IPS DF 6.9 (cell line): ENCODE data around the gene ACOD1.

Experiments used
- DNase-seq: peaks from one replicate; pipeline ENCODE4 v3.0.0-alpha.2; 2013; ENCODE audit warnings: low read depth, low spot score
- H3K27ac ChIP-seq: one replicate; pipeline ENCODE4 v1.5.1; 2013; ENCODE audit warnings: low read length, control low read depth
- H3K27me3 ChIP-seq: 2 replicates; pipeline ENCODE4 v1.6.1; 2013; ENCODE audit warnings: mild to moderate bottlenecking, low read length; ENCODE audit not compliant: control insufficient read depth, insufficient read depth
- H3K36me3 ChIP-seq: 2 replicates; pipeline ENCODE4 v1.6.1; 2013; ENCODE audit warnings: low read length; ENCODE audit not compliant: control insufficient read depth, insufficient read depth
- H3K4me1 ChIP-seq: 2 replicates; pipeline ENCODE4 v1.6.1; 2013; ENCODE audit warnings: low read length; ENCODE audit not compliant: control insufficient read depth, insufficient read depth
- H3K4me3 ChIP-seq: 2 replicates; pipeline ENCODE4 v1.5.1; 2013; ENCODE audit warnings: mild to moderate bottlenecking, low read length
- H3K9me3 ChIP-seq: 2 replicates; pipeline ENCODE4 v1.6.1; 2013; ENCODE audit warnings: low read length, inconsistent platforms; ENCODE audit not compliant: control insufficient read depth, insufficient read depth
- WGBS: extraction: QIAGEN DNeasy Blood & Tissue Kit; methylation state at CpG from one replicate; pipeline ENCODE4 v1.1.7; 2013; ENCODE audit warnings: mixed read lengths, missing lambda C conversion rate; ENCODE audit not compliant: insufficient read length, insufficient coverage; 5-methylcytosine and 5-hydroxymethylcytosine counted together

ACOD1 gene

GRCh38 chr13:76982061-76982460 lies 33.8 kb downstream of the ACOD1 start:
- Histone ChIP-seq H3K27ac (no peak overlapping the region), H3K4me3 (no peak overlapping the region), H3K9me3 (no peaks in the 10 kb centered on the region; the same call in 1 of the 2 replicates), H3K36me3 (no peaks in the 10 kb centered on the region), H3K27me3 (no peaks in the 10 kb centered on the region), H3K4me1 (no peaks in the 10 kb centered on the region)
- no CpG with 5 or more reads among the region's 6 CpGs for WGBS
- no peak for DNase-seq

GRCh38 chr13:76983676-76984075 lies 35.4 kb downstream of the ACOD1 start:
- no peaks in the 10 kb centered on the region for H3K36me3 ChIP-seq
- whole genome bisulfite sequencing: 100% methylated on average over 2 of the region's 5 CpGs
- no peak for DNase-seq
- H3K27me3 ChIP-seq: no peaks in the 10 kb centered on the region
- no peaks in the 10 kb centered on the region; the same call in 1 of the 2 replicates for H3K9me3 ChIP-seq
- no peak overlapping the region for H3K4me3 ChIP-seq
- no peaks in the 10 kb centered on the region for H3K4me1 ChIP-seq
- no peak overlapping the region for H3K27ac ChIP-seq

GRCh38 chr13:76991432-76991795 lies 43.1 kb downstream of the ACOD1 start:
- Histone ChIP-seq H3K27me3 (no peaks in the 10 kb centered on the region), H3K9me3 (no peaks in the 10 kb centered on the region), H3K36me3 (no peaks in the 10 kb centered on the region), H3K27ac (no peak overlapping the region), H3K4me3 (peak overlapping the region; percentile 58; the same call in 1 of the 2 replicates), H3K4me1 (0 out of 2 replicates have a peak, but pooled peaks cover 2% of the 10 kb centered on the region)
- DNase-seq: no peak
- WGBS: no CpG with 5 or more reads among the region's 15 CpGs

- no peaks in the 10 kb centered on the region for H3K27me3 ChIP-seq
- H3K4me1 ChIP-seq: 0 out of 2 replicates have a peak, but pooled peaks cover 2% of the 10 kb centered on the region
- H3K4me3 ChIP-seq: peak within 1 kb of the TSS; percentile 58; the same call in 1 of the 2 replicates
- no peak within 1 kb of the TSS for H3K27ac ChIP-seq
- no peaks in the 10 kb centered on the region for H3K36me3 ChIP-seq
- WGBS: no CpG with 5 or more reads among the region's 73 CpGs
- DNase-seq: no peak
- H3K9me3 ChIP-seq: no peaks in the 10 kb centered on the region
Observed at GRCh38 chr13:76991796-76992547, 43.7 kb downstream of the ACOD1 start, which contains the start of gene CLN5. TSS of gene CLN5 (plus strand) at chr13:76992081. CDS start at chr13:76992099, 18 bp downstream.

- peak overlapping the region; percentile 58; the same call in 1 of the 2 replicates for H3K4me3 ChIP-seq
- no CpG with 5 or more reads among the region's 20 CpGs for WGBS
- H3K27me3 ChIP-seq: no peaks in the 10 kb centered on the region
- H3K36me3 ChIP-seq: no peaks in the 10 kb centered on the region
- H3K4me1 ChIP-seq: 0 out of 2 replicates have a peak, but pooled peaks cover 2% of the 10 kb centered on the region
- no peaks in the 10 kb centered on the region for H3K9me3 ChIP-seq
- no peak for DNase-seq
- no peak overlapping the region for H3K27ac ChIP-seq
Observed at GRCh38 chr13:76992548-76993001, 44.3 kb downstream of the ACOD1 start.

GRCh38 chr13:76993021-76993420 lies 44.7 kb downstream of the ACOD1 start:
- Histone ChIP-seq H3K36me3 (no peaks in the 10 kb centered on the region), H3K9me3 (no peaks in the 10 kb centered on the region), H3K27me3 (no peaks in the 10 kb centered on the region), H3K4me3 (peak overlapping the region; percentile 58; the same call in 1 of the 2 replicates), H3K27ac (no peak overlapping the region), H3K4me1 (0 out of 2 replicates have a peak, but pooled peaks cover 2% of the 10 kb centered on the region)
- no peak for DNase-seq
- 100% methylated on average over 1 of the region's 3 CpGs for WGBS

GRCh38 chr13:76993473-76993872 lies 45.2 kb downstream of the ACOD1 start:
- Histone ChIP-seq H3K4me1 (0 out of 2 replicates have a peak, but pooled peaks cover 2% of the 10 kb centered on the region), H3K36me3 (no peaks in the 10 kb centered on the region), H3K9me3 (no peaks in the 10 kb centered on the region), H3K4me3 (no peak overlapping the region), H3K27me3 (no peaks in the 10 kb centered on the region), H3K27ac (no peak overlapping the region)
- 100% methylated on average over 3 of the region's 5 CpGs for WGBS
- DNase-seq: no peak

- Histone ChIP-seq H3K36me3 (no peaks in the 10 kb centered on the region), H3K27me3 (no peaks in the 10 kb centered on the region), H3K4me3 (no peak overlapping the region), H3K9me3 (no peaks in the 10 kb centered on the region), H3K27ac (no peak overlapping the region), H3K4me1 (0 out of 2 replicates have a peak, but pooled peaks cover 2% of the 10 kb centered on the region)
- WGBS: 100% methylated on average over 1 of the region's 3 CpGs
- no peak for DNase-seq
Observed at GRCh38 chr13:76994281-76994680, 46.0 kb downstream of the ACOD1 start.

GRCh38 chr13:77000475-77000874 lies 52.2 kb downstream of the ACOD1 start:
- no CpG with 5 or more reads among the region's 1 CpG for WGBS
- no peaks in the 10 kb centered on the region for H3K36me3 ChIP-seq
- no peaks in the 10 kb centered on the region for H3K27me3 ChIP-seq
- no peak for DNase-seq
- H3K9me3 ChIP-seq: no peaks in the 10 kb centered on the region
- no peaks in the 10 kb centered on the region for H3K4me1 ChIP-seq
- H3K27ac ChIP-seq: no peak overlapping the region
- H3K4me3 ChIP-seq: no peak overlapping the region

GRCh38 chr13:77001540-77001939 lies 53.2 kb downstream of the ACOD1 start:
- Histone ChIP-seq H3K4me3 (no peak overlapping the region), H3K4me1 (no peaks in the 10 kb centered on the region), H3K27me3 (no peaks in the 10 kb centered on the region), H3K27ac (no peak overlapping the region), H3K36me3 (no peaks in the 10 kb centered on the region), H3K9me3 (no peaks in the 10 kb centered on the region)
- no CpG with 5 or more reads among the region's 4 CpGs for WGBS
- no peak for DNase-seq
